Thyroid gland (tissue), 4 donors: ENCODE results near the gene GUCY1A2. TPM values are rescaled to one million over a fixed set of nuclear protein-coding genes. Genes with fewer than 3 reads are reported as not detected.

ENCODE experiments used
- DNase-seq, 2 donors: peaks; one replicate each; pipeline ENCODE4 v3.0.0-alpha.2; 2019
- H3K27ac ChIP-seq, 3 donors: fragments of 200-600 bp; sonication (generic); 1 replicate in 2 of 3; 2 replicates in 1 of 3; pipeline ENCODE4 v1.5.1; 2016 to 2019; ENCODE audit warnings: mild to moderate bottlenecking in 1 of 3, moderate library complexity in 1 of 3
- H3K27me3 ChIP-seq: fragments of 200-600 bp; sonication (generic); one replicate; pipeline ENCODE4 v1.5.1; 2019
- H3K36me3 ChIP-seq, 2 donors: fragments of 200-600 bp; sonication (generic); one replicate each; pipeline ENCODE4 v1.5.1; 2016 to 2019
- H3K4me1 ChIP-seq, 2 donors: fragments of 200-600 bp; sonication (generic); one replicate each; pipeline ENCODE4 v1.5.1; 2017 to 2019
- H3K4me3 ChIP-seq, 3 donors: fragments of 200-600 bp; sonication (generic); replicated peaks in 1 of 3; 1 replicate in 2 of 3; 2 replicates in 1 of 3; pipeline ENCODE4 v1.5.1; 2016; ENCODE audit warnings: mild to moderate bottlenecking in 1 of 3
- H3K9me3 ChIP-seq: fragments of 200-600 bp; sonication (generic); one replicate; pipeline ENCODE4 v1.5.1; 2017
- CTCF ChIP-seq, 6 experiments: fragments of 200-600 bp in 3 of 6; fragments of 450-650 bp in 3 of 6; sonication (generic) in 3 of 6; IDR thresholded peaks; one replicate each; pipeline ENCODE4 v1.5.1; 2016 to 2019; ENCODE audit warnings: antibody characterized with exemption in 6 of 6, mild to moderate bottlenecking in 2 of 6, inconsistent platforms in 1 of 6, moderate library complexity in 1 of 6
- POLR2A ChIP-seq, 2 donors: fragments of 450-650 bp; IDR thresholded peaks; one replicate each; pipeline ENCODE4 v1.6.1; 2017; ENCODE audit warnings: antibody characterized with exemption in 2 of 2, mild to moderate bottlenecking in 2 of 2, moderate library complexity in 1 of 2
- whole genome bisulfite sequencing, 2 donors: methylation state at CpG; one replicate each; pipeline ENCODE4 v1.1.5; 2017; 5-methylcytosine and 5-hydroxymethylcytosine counted together
- intact Hi-C: fragments of 100-400 bp; cut with DNase I; formaldehyde crosslinking; loops from one replicate; pipeline ENCODE4 v1.15.1; 2023
- total RNA-seq, 4 donors: library from RNA; depleted of rRNA; stranded (reverse); fragments of >200 nt; gene quantifications; one replicate each; pipeline ENCODE4 v1.2.3, GENCODE V29; 2016

The GUCY1A2 gene
- total RNA-seq, 4 donors from 2014 or later: 1.4 to 6.8 (median 1.9) TPM

DNA sequence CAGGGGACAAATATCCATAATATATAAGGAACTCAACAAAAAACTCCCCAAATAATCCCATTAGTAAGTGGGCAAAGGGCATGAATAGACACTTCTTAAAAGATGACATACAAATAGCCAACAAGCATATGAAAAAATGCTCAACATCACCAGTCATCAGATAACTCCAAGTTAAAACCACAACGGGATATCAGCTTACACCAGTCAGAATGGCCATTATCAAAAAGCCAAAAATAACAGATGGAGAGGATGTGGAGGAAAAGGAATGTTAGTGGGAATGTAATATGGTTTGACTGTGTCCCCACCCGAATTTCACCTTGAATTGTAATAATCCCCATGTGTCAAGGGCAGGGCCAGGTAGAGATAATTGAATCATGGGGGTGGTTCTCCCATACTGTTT, 350.1 kb downstream of the GUCY1A2 start:
- Histone ChIP-seq H3K4me3 (no peak overlapping the region), H3K36me3 (no peaks in the 10 kb centered on the region), H3K27ac (no peak overlapping the region), H3K9me3 (no peaks in the 10 kb centered on the region), H3K27me3 (no peaks in the 10 kb centered on the region), H3K4me1 (no peaks in the 10 kb centered on the region)
- DNase-seq: no peak
- TF ChIP-seq POLR2A (IDR thresholded peaks at IDR 0.05): no peak
- TF ChIP-seq CTCF (IDR thresholded peaks at IDR 0.05): no peak
- intact Hi-C loops: no loop called here
- WGBS, 2 donors: 33 to 74% methylated on average over 2 of the region's 2 CpGs

DNA sequence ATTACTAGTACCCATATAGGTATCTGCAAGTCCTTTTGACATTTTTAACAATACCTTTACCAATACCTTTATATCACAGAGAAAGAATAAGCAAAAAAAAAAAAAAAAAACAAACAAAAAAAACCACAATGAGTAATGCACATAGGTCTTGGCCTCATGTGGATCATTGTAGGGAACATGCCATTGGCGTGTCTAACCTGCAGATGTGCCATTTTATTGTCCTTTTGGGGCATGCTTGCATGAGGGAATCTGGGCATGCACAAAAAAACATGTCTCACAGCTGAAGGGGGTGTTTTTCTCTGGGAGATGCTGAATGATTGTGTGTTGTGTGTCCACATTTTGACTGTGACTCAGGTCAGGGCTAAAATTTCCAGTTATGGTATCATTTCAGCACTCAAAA, 361.6 kb downstream of the GUCY1A2 start:
- H3K4me3 ChIP-seq: no peak overlapping the region
- H3K27me3 ChIP-seq: no peaks in the 10 kb centered on the region

GRCh38 chr11:106644824-106645223, 373.5 kb downstream of the GUCY1A2 start:
- Histone ChIP-seq H3K9me3 (no peaks in the 10 kb centered on the region), H3K27me3 (no peaks in the 10 kb centered on the region), H3K4me1 (no peaks in the 10 kb centered on the region), H3K36me3 (no peaks in the 10 kb centered on the region), H3K4me3 (no peak overlapping the region), H3K27ac (no peak overlapping the region)
- intact Hi-C loops: no loop called here
- 85 to 88% methylated on average over 1 of the region's 1 CpG for WGBS, 2 donors
- TF ChIP-seq CTCF (IDR thresholded peaks at IDR 0.05): no peak
- TF ChIP-seq POLR2A (IDR thresholded peaks at IDR 0.05): no peak
- no peak for DNase-seq

More for the DNA sequence above, 361.6 kb downstream of the GUCY1A2 start:
- no peaks in the 10 kb centered on the region for H3K36me3 ChIP-seq
- no peak for TF ChIP-seq POLR2A (IDR thresholded peaks at IDR 0.05)
- no peak for TF ChIP-seq CTCF (IDR thresholded peaks at IDR 0.05)
- H3K27ac ChIP-seq: no peak overlapping the region
- intact Hi-C loops: no loop called here
- H3K4me1 ChIP-seq: no peaks in the 10 kb centered on the region
- 76 to 78% methylated on average over 1 of the region's 1 CpG for WGBS, 2 donors
- no peak for DNase-seq
- no peaks in the 10 kb centered on the region for H3K9me3 ChIP-seq

GRCh38 chr11:106642331-106642730, 375.9 kb downstream of the GUCY1A2 start:
- no peak overlapping the region for H3K4me3 ChIP-seq
- H3K9me3 ChIP-seq: no peaks in the 10 kb centered on the region
- no peak overlapping the region for H3K27ac ChIP-seq
- intact Hi-C loops: no loop called here
- no peak for DNase-seq
- no peak for TF ChIP-seq CTCF (IDR thresholded peaks at IDR 0.05)
- no peak for TF ChIP-seq POLR2A (IDR thresholded peaks at IDR 0.05)
- 83 to 93% methylated on average over 1 of the region's 1 CpG for WGBS, 2 donors
- no peaks in the 10 kb centered on the region for H3K27me3 ChIP-seq
- no peaks in the 10 kb centered on the region for H3K4me1 ChIP-seq
- H3K36me3 ChIP-seq: no peaks in the 10 kb centered on the region

GRCh38 chr11:106632283-106632682, 386.0 kb downstream of the GUCY1A2 start:
- DNase-seq: no peak
- no peak for TF ChIP-seq POLR2A (IDR thresholded peaks at IDR 0.05)
- TF ChIP-seq CTCF (IDR thresholded peaks at IDR 0.05): no peak
- intact Hi-C loops: no loop called here
- H3K4me3 ChIP-seq: no peak overlapping the region
- no peaks in the 10 kb centered on the region for H3K4me1 ChIP-seq
- H3K27ac ChIP-seq: no peak overlapping the region
- H3K36me3 ChIP-seq: no peaks in the 10 kb centered on the region
- H3K27me3 ChIP-seq: no peaks in the 10 kb centered on the region
- H3K9me3 ChIP-seq: no peaks in the 10 kb centered on the region
- 92 to 95% methylated on average over 3 of the region's 3 CpGs for WGBS, 2 donors
